Mesendoderm (in vitro differentiated cells): ENCODE measurements around the gene RPL3.

Experiments used
- DNase-seq: peaks from one replicate; pipeline ENCODE4 v3.0.0; 2013
- H2AK5ac ChIP-seq: 2 replicates; pipeline ENCODE4 v1.6.1; 2013; ENCODE audit warnings: low read length, inconsistent platforms
- H2BK120ac ChIP-seq: 2 replicates; pipeline ENCODE4 v1.6.1; 2013; ENCODE audit warnings: low read depth, mild to moderate bottlenecking, low read length, moderate library complexity, mixed read lengths
- H2BK15ac ChIP-seq: replicated peaks from 2 replicates; pipeline ENCODE4 v1.6.1; 2013; ENCODE audit warnings: low read depth, mild to moderate bottlenecking, moderate library complexity
- H2BK5ac ChIP-seq: 2 replicates; pipeline ENCODE4 v1.6.1; 2013; ENCODE audit warnings: low read length, inconsistent platforms
- H3K18ac ChIP-seq: 2 replicates; pipeline ENCODE4 v1.6.1; 2013; ENCODE audit warnings: mild to moderate bottlenecking, low read length, mixed read lengths
- H3K23ac ChIP-seq: one replicate; pipeline ENCODE4 v1.6.1; 2013; ENCODE audit warnings: low read length
- H3K27ac ChIP-seq: 2 replicates; pipeline ENCODE4 v1.5.1; 2013; ENCODE audit warnings: low read depth, mild to moderate bottlenecking, inconsistent platforms, low read length, moderate library complexity
- H3K27me3 ChIP-seq: 2 replicates; pipeline ENCODE4 v1.6.1; 2013; ENCODE audit warnings: low read length, control low read depth, mild to moderate bottlenecking, inconsistent platforms; ENCODE audit not compliant: insufficient read depth, poor library complexity
- H3K36me3 ChIP-seq: 2 replicates; pipeline ENCODE4 v1.6.1; 2013; ENCODE audit warnings: low read length, inconsistent platforms; ENCODE audit not compliant: control insufficient read depth, insufficient read depth
- H3K4ac ChIP-seq: one replicate; pipeline ENCODE4 v1.6.1; 2013; ENCODE audit warnings: low read depth, mild to moderate bottlenecking, low read length, moderate library complexity
- H3K4me1 ChIP-seq: 2 replicates; pipeline ENCODE4 v1.6.1; 2013; ENCODE audit warnings: low read depth, low read length, inconsistent platforms; ENCODE audit not compliant: control insufficient read depth
- H3K4me2 ChIP-seq: 2 replicates; pipeline ENCODE4 v1.6.1; 2013; ENCODE audit warnings: low read length
- H3K4me3 ChIP-seq: 2 replicates; pipeline ENCODE4 v1.5.1; 2013; ENCODE audit warnings: mild to moderate bottlenecking, low read length
- H3K56ac ChIP-seq: one replicate; pipeline ENCODE4 v1.6.1; 2013; ENCODE audit warnings: low read length
- H3K79me1 ChIP-seq: 2 replicates; pipeline ENCODE4 v1.6.1; 2013; ENCODE audit warnings: low read length, inconsistent platforms
- H3K79me2 ChIP-seq: 2 replicates; pipeline ENCODE4 v1.6.1; 2013; ENCODE audit warnings: mild to moderate bottlenecking, low read length; ENCODE audit not compliant: control insufficient read depth, insufficient read depth
- H3K9ac ChIP-seq: 2 replicates; pipeline ENCODE4 v1.6.1; 2013; ENCODE audit warnings: low read length, inconsistent platforms
- H4K5ac ChIP-seq: one replicate; pipeline ENCODE4 v1.6.1; 2013; ENCODE audit warnings: low read length
- H4K8ac ChIP-seq: one replicate; pipeline ENCODE4 v1.6.1; 2013; ENCODE audit warnings: low read depth, mild to moderate bottlenecking, control low read depth, low read length, moderate library complexity
- WGBS: extraction: QIAGEN DNeasy Blood & Tissue Kit; methylation state at CpG from one replicate; pipeline ENCODE4 v1.1.7; 2013; ENCODE audit warnings: low lambda C conversion rate, missing lambda C conversion rate; ENCODE audit not compliant: insufficient coverage; ENCODE audit errors: extremely low coverage; 5-methylcytosine and 5-hydroxymethylcytosine counted together

The RPL3 gene

DNA sequence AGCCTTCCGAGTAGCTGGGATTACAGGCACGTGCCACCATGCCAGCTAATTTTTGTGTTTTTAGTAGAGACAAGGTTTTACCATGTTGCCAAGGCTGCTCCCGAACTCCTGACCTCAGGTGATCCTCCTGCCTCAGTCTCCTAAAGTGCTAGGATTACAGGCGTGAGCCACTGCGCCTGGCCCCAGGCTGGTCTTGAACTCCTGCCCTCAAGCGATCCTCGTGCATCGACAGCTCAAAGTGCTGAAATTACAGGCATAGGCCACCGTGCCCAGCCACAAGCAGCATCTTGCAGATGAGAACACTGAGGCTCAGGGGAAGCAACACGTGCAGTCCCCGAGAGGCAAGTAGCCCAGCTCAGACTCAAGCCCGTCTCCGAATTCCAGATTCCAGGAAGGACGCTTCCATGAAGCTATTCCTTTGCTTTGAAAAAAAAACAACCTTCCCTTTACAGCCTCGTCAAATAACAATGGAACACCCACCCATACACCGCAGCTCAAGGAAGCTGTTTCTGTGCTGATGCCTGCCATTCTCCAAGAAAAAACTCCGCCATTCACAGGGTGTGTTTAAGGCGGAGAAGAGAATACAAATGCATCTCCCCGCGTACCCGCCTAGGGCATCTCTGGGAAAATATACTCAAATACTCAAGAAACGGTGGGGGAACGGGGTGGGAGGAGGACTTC, 40.1 kb downstream of the RPL3 start:
- no peak overlapping the region for H3K27ac ChIP-seq
- no peak overlapping the region for H3K4me3 ChIP-seq
- H2AK5ac ChIP-seq = no peak overlapping the region
- H3K18ac ChIP-seq = no peak overlapping the region
- no peak for DNase-seq
- H3K4ac ChIP-seq = no peak overlapping the region
- no peaks in the 10 kb centered on the region for H3K79me1 ChIP-seq
- no peaks in the 10 kb centered on the region for H3K4me1 ChIP-seq
- no peak overlapping the region for H4K8ac ChIP-seq
- no peaks in the 10 kb centered on the region for H3K79me2 ChIP-seq
- WGBS = no CpG with 5 or more reads among the region's 23 CpGs
- no peak overlapping the region for H2BK5ac ChIP-seq
- no peaks in the 10 kb centered on the region for H3K36me3 ChIP-seq
- H4K5ac ChIP-seq = no peak overlapping the region
- no peak overlapping the region for H3K9ac ChIP-seq
- H3K56ac ChIP-seq = peak overlapping the region; percentile 49
- no peak overlapping the region for H2BK15ac ChIP-seq
- H3K23ac ChIP-seq = no peak overlapping the region
- H2BK120ac ChIP-seq = no peak overlapping the region
- H3K27me3 ChIP-seq = no peaks in the 10 kb centered on the region
- H3K4me2 ChIP-seq = no peak overlapping the region

DNA sequence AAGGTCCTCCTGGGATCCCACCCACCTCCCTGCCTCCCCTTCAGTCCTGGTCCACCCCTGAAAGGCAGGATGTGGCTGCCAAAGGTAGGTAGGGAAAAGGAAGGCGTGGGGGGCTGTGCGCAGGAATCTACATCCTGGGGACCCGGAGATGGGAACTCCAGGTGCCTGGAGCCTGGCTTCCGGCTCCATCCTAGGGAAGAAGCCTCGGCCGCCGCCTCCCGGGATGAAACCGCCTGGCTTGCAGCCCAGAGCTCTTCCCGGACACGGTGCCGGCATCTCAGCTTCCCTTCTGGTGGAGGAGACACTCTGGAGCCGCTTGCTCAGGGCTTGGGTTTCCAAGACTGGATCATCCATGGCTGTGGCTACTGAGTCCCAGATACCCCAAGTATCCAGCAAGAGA, 41.4 kb downstream of the RPL3 start:
- H3K9ac ChIP-seq = no peak overlapping the region
- no peaks in the 10 kb centered on the region for H3K27me3 ChIP-seq
- no peak for DNase-seq
- no peaks in the 10 kb centered on the region for H3K4me1 ChIP-seq
- no peak overlapping the region for H4K8ac ChIP-seq
- H3K4me2 ChIP-seq = no peak overlapping the region
- no peaks in the 10 kb centered on the region for H3K79me2 ChIP-seq
- H2BK5ac ChIP-seq = no peak overlapping the region
- H3K23ac ChIP-seq = no peak overlapping the region
- H2AK5ac ChIP-seq = no peak overlapping the region
- no peak overlapping the region for H2BK15ac ChIP-seq
- H3K36me3 ChIP-seq = no peaks in the 10 kb centered on the region
- no peak overlapping the region for H3K56ac ChIP-seq
- H3K18ac ChIP-seq = no peak overlapping the region
- WGBS = no CpG with 5 or more reads among the region's 13 CpGs
- no peak overlapping the region for H3K27ac ChIP-seq
- H3K4me3 ChIP-seq = no peak overlapping the region
- H2BK120ac ChIP-seq = no peak overlapping the region
- no peak overlapping the region for H4K5ac ChIP-seq
- H3K4ac ChIP-seq = no peak overlapping the region
- H3K79me1 ChIP-seq = no peaks in the 10 kb centered on the region

DNA sequence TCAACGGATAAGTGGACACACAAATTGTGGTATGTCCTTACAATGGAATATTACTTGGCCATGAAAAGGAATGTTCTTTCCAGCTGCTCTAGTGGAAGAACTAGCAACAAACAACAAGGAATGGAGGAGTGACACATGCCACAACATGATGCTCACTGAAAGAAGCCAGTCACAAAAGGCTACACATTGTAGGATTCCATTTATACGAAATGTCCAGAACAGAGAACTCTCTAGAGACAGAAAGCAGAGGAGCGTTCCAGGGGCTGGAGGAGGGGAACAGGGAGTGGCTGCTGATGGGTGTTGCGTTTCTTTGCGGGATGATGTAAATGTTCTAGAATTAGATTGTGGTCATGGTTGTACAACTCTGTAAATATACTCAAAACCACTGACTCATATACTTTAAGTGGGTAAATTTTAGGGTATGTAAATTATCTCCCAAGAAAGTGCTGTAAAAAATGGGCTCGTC, 42.2 kb downstream of the RPL3 start:
- H3K4ac ChIP-seq = no peak overlapping the region
- no peak overlapping the region for H3K23ac ChIP-seq
- H3K4me2 ChIP-seq = no peak overlapping the region
- no peak overlapping the region for H3K4me3 ChIP-seq
- no peak overlapping the region for H4K8ac ChIP-seq
- H3K9ac ChIP-seq = no peak overlapping the region
- no CpG with 5 or more reads among the region's 6 CpGs for WGBS
- H3K18ac ChIP-seq = no peak overlapping the region
- no peaks in the 10 kb centered on the region for H3K4me1 ChIP-seq
- no peak for DNase-seq
- no peak overlapping the region for H2BK15ac ChIP-seq
- H3K79me2 ChIP-seq = no peaks in the 10 kb centered on the region
- no peaks in the 10 kb centered on the region for H3K27me3 ChIP-seq
- no peak overlapping the region for H2BK120ac ChIP-seq
- no peak overlapping the region for H3K56ac ChIP-seq
- H3K36me3 ChIP-seq = no peaks in the 10 kb centered on the region
- H2AK5ac ChIP-seq = no peak overlapping the region
- H4K5ac ChIP-seq = no peak overlapping the region
- H2BK5ac ChIP-seq = no peak overlapping the region
- H3K79me1 ChIP-seq = no peaks in the 10 kb centered on the region
- no peak overlapping the region for H3K27ac ChIP-seq

DNA sequence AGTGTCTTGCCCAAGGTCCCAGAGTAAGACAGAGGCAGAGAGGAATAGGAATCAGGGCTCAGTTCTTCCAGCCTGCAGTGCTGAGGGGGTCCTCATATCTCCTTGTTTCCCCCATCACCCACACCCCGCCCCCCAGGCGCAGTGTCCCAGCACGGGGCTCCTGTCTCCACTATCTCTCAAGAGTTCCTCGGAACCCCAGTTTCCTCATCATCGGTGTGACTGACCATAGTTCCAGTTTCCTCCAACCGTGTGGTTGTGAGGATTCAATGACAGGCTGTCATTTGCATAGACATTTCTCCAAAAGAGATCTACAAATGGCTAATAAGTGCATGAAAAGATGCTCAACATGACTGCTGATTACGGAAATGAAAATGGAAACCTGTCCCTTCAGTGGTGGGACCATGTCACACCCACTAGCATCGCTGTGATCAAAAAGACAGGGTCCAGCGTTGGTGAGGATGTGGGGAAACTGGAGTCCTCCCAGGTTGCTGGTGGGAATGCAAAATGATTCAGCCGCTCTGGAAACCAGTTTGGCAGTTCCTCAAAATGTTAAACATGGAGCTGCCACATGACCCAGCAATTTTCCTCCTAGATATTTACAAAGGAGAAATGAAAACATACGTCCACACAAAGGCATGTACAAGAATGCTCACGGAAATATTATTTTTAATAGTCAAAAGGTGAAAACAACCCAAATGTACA, 42.8 kb downstream of the RPL3 start:
- Histone ChIP-seq H3K4me1 (no peaks in the 10 kb centered on the region), H3K18ac (no peak overlapping the region), H2BK120ac (no peak overlapping the region), H2BK5ac (no peak overlapping the region), H3K9ac (no peak overlapping the region), H3K23ac (no peak overlapping the region), H3K79me2 (no peaks in the 10 kb centered on the region), H3K36me3 (no peaks in the 10 kb centered on the region), H2BK15ac (no peak overlapping the region), H2AK5ac (no peak overlapping the region), H3K4me2 (no peak overlapping the region), H3K4me3 (no peak overlapping the region), H3K27me3 (no peaks in the 10 kb centered on the region), H4K8ac (no peak overlapping the region), H3K79me1 (no peaks in the 10 kb centered on the region), H3K56ac (no peak overlapping the region), H3K27ac (no peak overlapping the region), H4K5ac (no peak overlapping the region), H3K4ac (no peak overlapping the region)
- no peak for DNase-seq
- WGBS = no CpG with 5 or more reads among the region's 12 CpGs

DNA sequence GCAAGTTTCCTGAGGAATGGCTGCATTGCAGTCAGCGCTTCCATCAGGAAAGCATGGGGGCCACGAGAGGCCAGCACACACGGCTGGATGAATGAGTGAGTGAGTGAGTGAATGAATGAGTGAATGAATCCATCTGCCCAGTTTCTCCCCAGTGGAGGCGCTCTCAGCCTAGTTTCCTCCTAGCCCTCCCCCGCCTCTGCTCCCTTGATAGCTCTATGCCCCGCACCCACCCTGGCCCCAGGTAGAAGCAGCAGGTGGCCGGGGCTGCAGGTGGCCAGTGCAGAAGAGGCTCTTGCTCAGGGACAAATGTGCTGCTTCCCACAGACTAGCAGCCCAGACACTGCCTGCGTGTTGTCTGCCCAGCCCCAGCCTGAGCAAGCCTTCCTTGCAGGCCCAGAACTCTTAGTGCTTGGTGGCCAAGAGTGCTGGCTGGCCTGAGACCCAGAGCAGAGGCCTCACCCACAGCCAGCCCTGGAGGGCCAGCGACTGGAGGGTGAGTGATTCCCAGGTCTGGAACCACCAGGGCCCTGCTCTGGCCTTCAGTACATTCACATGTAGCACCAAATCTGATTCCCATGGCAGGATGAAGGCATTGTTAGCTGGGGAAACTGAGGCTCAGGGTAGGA, 43.5 kb downstream of the RPL3 start:
- H3K4me1 ChIP-seq = no peaks in the 10 kb centered on the region
- no CpG with 5 or more reads among the region's 9 CpGs for WGBS
- no peak overlapping the region for H3K27ac ChIP-seq
- H2BK15ac ChIP-seq = no peak overlapping the region
- H3K9ac ChIP-seq = no peak overlapping the region
- H3K23ac ChIP-seq = no peak overlapping the region
- no peaks in the 10 kb centered on the region for H3K79me1 ChIP-seq
- no peak overlapping the region for H2AK5ac ChIP-seq
- H2BK120ac ChIP-seq = no peak overlapping the region
- no peaks in the 10 kb centered on the region for H3K36me3 ChIP-seq
- H3K4me3 ChIP-seq = no peak overlapping the region
- H2BK5ac ChIP-seq = no peak overlapping the region
- no peaks in the 10 kb centered on the region for H3K27me3 ChIP-seq
- H3K56ac ChIP-seq = no peak overlapping the region
- no peaks in the 10 kb centered on the region for H3K79me2 ChIP-seq
- no peak overlapping the region for H4K5ac ChIP-seq
- H4K8ac ChIP-seq = no peak overlapping the region
- DNase-seq = no peak
- H3K4me2 ChIP-seq = no peak overlapping the region
- no peak overlapping the region for H3K18ac ChIP-seq
- H3K4ac ChIP-seq = no peak overlapping the region
